Activated CD8-positive, alpha-beta memory T cell treated with anti-CD3 and anti-CD28 coated beads, Interleukin-2, amount 50 U/mL, for 1 hour (primary cell): ENCODE data around the gene FBXO48.
"Not testable (repeated sequence)": the region's sequence is repeated elsewhere in the genome, so short reads cannot be mapped to it uniquely, and the experiment has no call there.

Experiments
- DNase-seq: peaks from one replicate; pipeline ENCODE4 v3.0.0-alpha.2; 2020; ENCODE audit errors: extremely low read depth

FBXO48 gene

DNA sequence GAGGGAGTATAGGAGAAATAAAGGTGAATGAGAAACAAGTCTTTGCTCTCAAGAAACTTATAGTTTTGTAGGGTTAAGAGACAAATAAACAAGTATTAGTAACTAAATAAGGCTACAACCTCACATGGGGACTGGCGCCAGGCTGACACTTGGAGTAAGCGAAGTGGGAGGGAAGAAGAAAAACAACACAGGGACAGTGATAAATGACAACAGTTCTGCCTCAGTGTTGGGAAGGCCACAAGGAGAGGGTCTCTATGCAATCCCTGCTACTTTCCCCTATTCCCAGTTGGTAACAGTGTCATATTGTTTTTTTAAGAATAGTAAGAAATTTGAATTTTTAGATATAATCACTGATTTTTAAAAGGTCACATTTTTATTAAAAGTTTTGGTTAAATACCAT, 4.3 kb upstream of the FBXO48 start:
- DNase-seq = no peak

DNA sequence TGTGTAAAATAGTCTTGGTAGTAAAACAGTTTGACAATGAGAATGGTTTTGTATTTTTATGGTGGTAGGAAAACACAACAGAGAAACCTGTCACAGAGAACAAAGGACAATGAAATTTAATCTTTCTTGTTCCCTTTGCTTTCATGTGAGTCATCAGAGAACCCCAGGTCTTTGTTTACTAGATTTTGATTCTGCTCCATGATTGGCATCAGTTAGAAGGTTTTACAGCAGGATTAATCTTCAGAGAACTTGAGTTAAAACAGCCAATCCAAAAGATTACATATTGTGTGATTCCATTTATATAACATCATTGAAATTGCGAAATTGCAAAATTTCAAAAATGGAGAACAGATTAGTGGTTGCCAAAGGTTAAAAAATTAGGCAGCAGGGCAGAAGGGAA, 2.8 kb upstream of the FBXO48 start:
- DNase-seq = no peak

DNA sequence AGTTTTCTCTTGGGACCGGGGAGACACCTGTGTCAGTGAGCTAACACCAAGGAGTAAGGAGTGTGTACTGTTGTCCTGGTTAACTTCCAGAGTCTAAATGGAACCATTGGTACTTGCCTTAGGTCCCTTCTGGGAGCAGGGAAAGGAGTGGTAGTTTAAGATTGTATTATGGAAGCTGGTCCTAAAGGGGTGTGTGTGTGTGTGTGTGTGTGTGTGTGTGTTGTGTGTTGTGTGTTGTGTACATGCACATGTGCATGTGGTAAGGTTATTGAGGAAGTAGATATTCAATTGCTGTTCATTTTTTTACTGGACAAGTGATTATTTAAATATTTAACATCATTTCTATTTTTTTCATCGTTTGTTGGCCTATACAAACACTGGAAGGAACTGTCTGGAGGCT, 1.7 kb upstream of the FBXO48 start:
- DNase-seq = no peak

DNA sequence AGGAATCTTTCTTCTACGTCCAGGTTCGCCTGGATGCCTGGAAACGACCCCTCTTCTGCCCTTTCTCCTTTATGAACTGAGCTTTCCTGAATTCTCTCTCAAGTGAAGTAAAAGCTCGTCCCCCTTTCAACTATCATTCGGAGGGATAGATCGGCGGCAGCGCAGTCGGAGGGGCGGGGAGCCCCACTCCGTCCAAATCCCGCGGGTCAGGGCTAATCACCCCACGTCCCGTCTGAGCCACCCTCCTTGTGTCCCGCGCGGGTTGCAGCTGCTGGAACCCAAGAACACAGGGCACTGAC, 367 bp downstream of the FBXO48 start:
- DNase-seq = no peak

DNA sequence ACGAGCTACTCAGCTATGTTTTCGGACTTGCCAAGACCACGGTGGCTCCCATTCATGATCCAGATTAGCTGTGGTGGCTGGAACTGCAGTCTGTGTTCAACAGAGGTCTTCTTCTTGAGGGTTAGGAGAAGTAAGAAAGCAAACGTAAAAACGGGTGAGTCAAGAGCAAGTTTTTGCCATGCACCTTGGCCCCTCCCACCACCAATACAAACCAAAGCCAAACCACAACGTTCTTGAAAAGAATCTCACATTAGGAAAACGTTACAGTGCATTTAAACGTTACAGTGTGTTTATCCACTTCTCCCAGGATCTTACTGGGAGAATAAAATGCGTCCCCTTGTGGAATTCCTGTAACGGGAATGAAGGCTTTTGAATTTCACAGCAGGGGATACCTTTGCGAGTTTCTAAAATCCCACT, 725 bp downstream of the FBXO48 start:
- peak; percentile 60 for DNase-seq

DNA sequence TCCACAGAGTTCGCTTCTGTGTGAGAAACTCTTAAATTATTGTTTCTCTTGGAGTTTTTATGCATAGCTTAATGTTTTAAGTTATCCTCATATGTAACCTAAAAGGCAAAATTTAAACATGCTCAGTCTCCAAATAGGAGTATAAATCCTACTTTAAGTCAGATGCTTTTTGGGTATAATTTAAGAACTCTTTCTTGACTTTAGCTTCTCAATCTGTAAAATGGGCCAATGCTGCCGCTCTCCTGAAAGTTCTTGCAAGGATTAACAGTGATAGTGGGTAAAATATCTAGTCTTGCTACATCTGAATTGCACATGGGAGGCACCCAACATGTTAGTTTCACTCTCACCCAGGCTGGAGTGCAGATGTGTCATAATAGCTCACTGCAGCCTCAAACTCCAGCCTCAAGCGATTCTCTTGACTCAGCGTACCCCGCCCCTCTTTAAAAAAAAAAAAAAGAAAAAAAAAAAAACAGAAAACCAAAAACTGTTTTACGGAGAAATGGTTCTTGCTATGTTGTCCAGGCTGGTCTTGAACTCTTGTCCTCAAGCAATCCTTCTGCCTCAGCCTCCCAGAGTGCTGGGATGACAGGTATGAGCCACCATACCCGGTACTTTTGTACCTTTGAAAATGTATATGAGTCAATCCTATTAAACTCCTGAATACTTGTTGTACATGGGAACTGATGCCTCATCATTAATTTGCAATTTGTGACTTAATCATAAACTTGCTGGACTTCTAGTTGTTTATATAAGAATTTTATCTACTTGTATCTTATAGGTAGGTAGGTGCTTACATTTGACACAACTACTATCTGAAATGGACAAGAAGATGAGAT, 1.8 kb downstream of the FBXO48 start:
- DNase-seq = no peak

DNA sequence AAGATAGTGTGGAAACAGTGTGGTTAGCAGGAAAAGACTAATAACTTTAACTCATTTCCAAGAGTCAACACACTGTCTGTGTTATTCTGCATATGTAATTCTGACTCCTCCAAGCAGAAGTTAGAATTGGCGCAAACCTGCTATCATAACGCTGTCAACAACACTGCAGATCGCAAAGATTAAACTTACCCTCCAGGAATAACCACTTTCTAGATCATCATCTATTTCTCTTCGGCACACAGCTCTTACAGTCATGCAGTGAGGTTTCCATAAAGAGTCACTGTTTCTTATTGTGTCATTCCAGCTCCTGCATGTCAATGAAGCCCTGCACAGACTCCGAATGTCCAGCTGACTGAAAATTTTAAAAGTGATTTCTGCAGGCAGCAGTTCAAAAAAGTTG, 2.4 kb downstream of the FBXO48 start:
- DNase-seq = no peak

DNA sequence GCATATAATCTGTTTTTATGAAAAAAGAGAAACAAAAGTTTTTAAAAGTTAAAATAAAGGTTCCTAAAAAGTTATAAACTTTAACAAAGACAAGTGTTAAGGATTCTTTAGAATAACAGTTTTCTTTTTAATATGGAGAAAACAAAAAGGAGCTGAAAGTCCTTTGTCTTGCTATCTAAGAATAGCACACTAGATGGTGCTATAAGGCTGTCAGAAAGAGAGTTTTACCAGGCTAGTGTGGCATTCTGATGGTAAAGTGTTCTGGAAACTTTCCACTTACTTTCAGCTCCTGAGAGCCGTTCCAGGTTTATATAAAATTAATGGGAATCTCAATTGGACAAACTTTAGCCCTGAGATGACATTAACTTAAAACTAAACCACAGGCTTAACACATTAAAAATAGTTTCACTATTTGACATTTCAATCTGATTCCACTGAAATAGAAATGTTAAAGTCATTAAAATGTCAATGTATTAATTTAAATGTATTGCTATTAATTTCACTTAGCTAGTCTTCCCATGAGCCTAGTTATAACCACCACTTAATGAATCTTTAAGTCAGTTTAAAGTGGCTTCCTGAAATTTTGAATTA, 3.7 kb downstream of the FBXO48 start:
- no peak for DNase-seq

DNA sequence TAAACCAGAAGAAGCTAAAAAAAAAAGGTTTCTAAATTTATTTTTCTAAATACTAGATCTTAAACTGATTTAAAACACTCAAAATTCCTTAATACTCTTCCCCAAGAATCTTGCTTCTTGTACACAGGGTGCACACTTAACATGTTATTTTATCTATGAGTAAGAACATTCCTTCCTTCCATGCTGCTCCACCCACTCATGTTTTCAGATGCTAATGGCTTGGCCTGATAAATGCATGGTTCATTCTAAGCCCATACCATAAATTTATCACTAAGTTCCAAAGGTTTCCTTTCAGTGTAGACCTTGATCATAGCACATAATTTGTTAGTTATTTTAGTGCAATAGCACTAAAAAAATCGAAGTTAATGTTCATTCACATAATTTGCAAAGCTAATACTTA, 8.1 kb downstream of the FBXO48 start:
- DNase-seq = no peak

DNA sequence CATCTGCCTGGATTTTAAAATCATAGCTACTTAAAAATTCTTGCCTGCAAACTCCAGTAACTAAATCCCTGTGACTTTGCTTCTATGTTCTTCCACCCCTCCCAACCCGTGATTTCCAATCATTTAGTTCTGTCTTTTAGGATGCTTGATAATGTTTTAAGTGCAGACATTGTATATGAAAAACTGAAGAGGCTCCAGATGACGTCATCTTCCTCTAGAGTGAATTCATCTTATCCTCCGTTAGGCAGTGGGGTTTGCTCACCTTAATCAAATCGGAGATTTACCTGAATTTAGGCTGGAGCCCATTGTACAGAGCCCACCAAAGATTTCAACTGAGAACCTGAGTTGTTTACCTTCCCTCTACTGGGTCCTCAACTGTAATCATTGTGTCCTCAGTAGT, 10.9 kb downstream of the FBXO48 start:
- no peak for DNase-seq

DNA sequence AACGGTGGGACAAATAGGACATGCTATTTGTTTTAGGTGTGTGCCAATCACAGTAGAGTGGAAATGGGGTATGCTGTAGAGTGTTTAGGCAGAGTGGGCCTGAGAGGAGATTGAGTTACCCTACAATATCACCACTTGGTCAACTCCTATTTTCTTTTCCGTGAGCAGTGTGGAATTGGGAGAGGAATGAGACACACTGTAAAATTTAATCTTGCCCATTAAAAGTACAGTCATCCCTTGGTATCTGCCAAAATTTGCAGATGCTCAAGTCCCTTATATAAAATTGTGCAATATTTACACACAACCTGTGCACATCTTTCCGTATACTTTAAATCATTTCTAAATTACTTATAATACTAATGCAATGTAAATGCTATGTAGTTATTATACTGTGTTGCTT, 12.4 kb downstream of the FBXO48 start:
- no peak for DNase-seq

DNA sequence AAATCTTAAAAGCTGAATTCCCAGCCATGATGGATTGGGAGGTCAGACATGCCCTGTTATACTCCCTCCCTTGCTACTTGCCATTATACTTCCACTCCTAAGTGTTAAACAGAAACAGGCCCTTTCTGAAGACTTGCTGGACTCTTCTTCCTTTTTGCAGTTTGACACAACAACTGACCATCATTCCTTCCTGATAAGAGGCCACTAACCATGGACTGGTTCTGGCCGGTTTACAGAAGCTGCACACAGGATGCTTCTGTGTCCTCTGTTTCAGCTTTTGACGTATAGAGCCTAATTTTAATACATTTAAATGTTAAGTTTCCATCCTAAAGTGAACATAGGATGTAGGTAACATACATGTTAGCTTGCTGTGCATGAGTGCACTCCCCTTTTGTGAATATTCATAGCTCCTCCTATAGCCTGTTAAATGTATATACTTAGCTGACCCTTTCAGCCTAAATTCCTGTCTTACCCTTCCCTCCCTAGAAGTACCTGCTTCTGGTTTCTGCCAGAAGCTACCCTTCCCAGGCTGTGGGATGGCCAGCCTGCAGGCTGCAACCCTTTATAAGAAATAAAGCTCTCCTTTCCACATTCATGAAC, 13.2 kb downstream of the FBXO48 start:
- DNase-seq = no peak

DNA sequence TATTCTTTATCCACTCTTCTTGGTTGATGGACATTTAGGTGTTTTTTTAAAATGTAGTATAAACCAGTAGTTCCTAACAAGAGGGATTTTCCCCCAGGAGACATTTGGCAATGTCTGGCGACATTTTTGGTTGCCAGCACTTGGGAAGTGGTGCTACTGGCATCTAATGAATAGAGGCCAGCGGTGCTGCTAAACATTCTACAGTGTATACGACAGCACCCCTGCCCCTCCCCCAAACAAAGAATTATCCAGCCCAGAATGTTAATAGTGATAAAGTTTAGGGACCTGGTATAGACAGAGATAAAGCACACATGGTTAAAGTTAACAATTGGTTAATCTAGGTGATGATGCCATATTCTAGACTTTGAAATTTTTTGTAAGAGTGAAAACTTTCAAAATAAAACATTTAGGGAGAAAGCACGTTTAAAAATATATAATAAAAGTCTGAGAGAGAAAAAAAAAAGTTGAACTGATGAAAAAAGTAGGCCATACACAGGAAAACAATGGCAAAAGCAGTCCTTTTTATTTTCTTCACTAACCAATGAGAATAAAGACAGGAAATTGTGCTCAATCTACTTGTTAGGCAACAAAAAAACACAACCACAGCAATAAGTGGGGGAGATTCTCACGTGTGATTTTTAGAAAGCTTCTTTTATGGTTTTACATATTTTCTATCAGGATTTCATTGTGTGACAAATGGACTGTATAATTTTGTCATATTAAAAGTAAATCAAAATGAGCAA, 14.8 kb downstream of the FBXO48 start:
- no peak for DNase-seq

DNA sequence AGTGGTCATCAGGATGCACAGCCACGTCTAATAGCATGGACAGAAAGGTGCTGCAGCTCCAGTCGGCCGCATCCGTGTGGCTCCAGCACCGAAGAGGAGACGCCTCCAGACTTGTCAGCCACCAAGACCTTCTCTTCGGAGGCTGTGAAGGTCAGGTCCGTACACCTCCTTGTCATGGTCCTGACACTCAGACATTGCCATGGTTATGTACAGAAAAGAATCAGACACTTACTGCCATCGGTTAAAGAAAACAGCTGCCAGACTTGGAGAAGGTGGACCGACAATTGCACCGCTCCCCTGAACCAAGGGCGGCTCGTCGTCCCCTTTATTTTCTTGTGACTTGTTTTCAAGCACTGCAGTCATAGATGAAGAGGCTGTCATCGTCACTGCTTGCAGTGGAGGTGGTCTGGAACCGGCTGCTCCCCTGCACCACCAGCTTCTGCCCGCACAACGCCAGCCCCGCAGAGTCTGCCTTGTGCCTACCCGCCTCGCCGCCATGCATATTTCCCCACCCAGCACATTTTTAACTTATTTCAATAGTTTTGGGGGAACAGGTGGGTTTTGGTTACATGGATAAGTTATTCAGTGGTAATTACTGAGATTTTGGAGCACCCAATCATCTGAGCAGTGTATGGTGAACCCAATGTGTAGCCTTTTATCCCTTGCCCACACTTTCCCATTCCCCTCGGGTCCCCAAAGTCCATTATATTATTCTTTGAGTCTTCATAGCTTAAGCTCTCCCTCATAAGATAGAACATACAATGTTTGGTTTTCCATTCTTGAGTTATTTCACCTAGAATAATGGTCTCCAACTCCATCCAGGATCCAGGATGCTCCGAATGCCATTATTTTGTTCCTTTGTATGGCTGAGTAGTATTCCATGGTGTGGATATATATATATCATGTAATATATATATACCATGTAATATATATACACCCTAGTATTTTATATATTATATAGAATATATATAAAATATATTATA, 18.1 kb downstream of the FBXO48 start:
- no peak for DNase-seq

DNA sequence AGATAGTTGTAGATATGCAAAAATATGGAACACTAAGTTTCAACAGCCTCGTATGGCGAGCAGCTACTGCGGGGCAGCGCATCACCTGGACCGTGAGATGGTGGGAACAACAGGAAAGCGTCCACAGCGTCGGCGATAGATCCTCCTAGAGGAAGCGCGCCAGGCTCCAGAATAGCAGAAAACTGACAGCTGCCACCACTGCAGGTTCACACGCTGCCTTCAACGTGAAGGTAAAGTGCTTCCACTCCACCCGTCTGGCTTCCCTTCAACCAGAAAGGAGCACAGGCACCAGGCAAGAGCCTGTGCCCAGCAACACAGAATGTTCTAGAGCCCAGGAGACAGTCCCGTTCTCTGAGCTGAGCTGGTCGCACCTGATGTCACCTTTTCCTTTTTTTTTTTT, 20.0 kb downstream of the FBXO48 start:
- no peak for DNase-seq

DNA sequence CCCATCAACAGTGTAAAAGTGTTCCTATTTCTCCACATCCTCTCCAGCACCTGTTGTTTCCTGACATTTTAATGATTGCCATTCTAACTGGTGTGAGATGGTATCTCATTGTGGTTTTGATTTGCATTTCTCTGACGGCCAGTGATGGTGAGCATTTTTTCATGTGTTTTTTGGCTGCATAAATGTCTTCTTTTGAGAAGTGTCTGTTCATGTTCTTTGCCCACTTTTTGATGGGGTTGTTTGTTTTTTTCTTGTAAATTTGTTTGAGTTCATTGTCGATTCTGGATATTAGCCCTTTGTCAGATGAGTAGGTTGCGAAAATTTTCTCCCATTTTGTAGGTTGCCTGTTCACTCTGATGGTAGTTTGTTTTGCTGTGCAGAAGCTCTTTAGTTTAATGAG, 20.7 kb downstream of the FBXO48 start:
- DNase-seq = not testable (repeated sequence)

DNA sequence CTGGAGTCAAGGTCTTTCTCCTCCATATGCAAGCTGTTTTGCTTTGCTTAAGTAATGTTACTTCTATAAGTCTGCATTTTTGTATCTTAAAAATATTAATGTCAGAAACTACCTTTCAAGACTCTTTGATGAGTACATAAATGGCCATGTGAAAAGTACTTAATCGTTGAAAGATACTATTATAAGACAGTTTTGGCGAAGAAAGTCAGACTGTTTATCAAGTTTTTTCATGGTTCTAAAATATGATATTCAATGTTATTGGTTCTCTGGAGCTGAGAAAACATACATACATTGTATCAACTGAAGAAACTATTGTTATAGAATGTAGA, 25.1 kb downstream of the FBXO48 start:
- no peak for DNase-seq

DNA sequence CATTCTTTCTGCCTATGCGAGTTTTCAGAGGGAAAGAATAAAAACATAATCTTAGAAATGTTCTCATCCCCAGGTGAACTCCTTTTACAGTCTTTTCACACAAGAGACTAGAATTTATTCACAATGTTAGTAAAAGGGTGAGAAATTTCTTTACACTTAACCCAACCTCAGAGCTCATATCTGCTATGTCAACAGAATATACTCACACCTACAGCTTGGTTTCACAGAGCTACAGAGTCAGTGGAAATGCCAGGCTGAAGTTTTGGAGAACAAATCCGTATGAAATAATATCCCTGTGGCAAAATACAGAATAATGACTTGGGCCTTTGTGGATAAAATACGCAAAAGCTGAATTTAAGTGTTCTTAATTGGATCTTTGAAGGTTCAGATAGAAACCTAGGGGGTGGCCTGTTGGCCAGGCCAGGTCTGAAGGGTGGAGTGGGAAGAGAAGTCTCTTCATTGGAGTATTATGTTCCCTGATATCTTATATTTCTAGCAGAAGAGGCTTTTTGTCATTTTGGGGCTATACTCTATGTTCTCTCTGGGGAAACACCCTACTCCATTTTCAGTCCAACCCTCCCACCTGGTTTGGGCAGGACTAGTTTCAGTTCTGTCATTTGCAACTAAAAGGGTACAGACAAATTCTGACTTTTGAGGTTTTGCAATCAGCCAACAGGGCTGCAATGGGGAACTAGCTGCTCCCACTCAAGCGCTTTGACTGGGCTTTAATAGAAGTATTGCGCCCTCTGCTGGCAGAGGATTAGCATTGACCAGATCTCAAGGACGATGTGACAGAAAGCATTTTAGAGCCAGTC, 25.7 kb downstream of the FBXO48 start:
- DNase-seq = peak; percentile 74

DNA sequence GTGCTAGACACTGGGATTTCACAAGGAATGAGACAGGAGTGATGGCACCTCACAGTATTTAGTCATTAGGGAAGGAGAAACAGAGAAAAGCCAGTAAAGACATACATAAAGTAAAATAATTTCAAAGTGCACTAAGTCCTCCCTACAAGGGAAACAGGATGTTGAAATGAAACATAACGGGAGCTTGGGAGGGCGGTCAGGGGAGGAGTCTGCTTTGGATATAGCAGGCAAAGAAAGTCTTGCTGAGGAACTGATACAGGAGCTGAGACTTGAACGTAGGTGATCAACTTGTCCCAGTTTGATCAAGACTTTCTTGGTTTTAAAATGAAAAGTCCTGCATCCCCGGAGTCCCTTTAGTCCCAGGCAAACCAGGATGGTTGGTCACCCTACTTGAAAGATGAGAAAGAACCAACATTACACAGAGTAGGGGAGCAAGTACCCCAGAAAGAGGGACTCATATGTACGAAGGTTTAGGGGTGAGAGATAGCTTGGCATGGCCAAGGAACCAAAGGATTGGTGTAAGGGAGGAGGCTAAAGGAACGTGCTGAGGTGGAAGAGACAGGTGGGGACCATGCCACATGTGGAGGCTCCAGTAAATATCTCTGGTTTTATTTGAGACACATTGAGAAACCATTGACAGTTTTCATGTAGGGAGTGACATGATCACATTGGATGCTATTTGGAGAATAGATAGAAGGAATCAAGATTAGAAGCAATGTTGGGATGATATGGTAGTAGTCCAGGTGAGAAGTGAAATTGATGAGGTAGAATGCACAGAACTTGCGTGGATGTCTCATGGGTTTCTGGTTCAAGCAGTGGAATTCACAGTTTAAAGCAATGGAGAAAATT, 28.4 kb downstream of the FBXO48 start:
- no peak for DNase-seq

DNA sequence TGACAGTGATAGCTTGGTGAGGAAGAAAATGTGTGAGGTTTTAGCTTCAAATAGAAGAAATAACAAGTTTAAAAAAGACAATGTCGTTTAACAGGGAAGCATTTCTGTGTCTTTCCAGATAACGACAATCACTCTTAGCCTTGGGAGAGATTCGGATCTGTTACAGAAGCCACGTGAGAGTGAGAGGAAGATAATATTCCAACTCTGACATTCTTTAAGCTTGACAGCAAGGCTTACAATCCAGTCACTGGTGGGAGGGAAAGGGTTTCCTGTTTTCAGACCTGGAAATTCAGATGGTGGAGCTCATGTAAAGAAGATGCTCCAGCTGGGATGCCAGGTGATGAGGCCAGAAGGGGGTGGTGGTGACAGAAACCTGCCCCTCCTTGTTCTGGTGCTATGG, 30.8 kb downstream of the FBXO48 start:
- no peak for DNase-seq
